HG02852 (cell line): ENCODE measurements around the gene TEX11.

Experiments used
- ATAC-seq: cut with Tn5 transposase; IDR thresholded peaks from one replicate; pipeline ENCODE4 v1.9.1; 2021; ENCODE audit warnings: mild to moderate bottlenecking, moderate library complexity; ENCODE audit not compliant: unreplicated experiment

Gene TEX11

DNA sequence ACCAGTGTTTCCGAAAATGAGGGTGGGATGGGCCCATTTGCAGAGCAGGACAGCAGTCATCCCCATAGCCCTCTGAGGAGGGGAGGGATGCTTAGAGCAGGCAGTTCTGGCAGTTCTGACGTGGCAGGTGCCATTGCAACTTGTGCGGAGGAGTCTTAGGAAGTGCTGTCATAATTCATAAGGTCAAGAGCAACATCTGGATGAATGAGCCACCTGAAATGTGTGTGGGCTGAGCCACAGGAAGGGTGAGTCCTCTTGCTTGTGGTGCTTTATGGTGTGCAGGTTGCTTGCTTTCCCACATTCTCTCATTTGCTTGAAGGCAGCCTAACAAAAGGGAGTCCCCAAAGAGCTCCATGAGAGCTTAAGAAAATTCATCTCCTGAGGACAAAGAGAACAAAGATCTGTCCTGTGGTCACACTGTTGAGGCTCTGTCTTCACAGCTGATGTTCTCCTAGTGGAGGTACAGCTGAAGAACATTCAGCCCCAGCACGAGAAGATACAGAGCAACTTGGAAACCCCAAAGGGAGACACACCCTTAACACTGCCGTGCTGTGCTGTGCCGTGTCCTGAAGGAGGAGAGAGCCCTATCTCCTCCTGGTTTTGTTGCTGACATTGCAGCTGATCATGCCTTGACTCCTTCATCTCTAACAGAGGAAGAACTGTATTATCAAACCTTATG is 403.6 kb downstream of the TEX11 start:
- ATAC-seq, result peak; percentile 41

GRCh38 chrX:70500826-70501225 is 407.7 kb downstream of the TEX11 start:
- no peak for ATAC-seq

- no peak for ATAC-seq
Observed at GRCh38 chrX:70498129-70498528, 410.4 kb downstream of the TEX11 start.

DNA sequence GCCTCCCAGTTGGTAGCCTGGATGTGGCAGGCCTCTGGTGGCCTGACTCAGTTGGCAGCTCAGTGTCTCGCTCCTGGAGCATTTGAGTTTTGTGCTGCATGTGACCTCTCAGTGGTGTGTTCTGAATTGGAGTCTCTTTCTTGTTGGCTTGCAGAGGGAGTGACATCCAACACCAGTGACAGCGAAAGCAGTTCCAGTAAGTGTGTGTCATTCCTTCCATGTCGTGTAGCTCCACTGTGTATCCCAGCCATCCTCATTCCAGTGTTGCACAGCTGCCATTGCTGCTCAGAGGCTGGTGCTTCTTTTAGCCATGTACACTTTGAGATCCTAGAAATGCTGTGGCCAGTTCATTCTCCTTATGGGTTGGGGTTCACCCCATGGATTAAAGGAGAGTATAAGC is 411.5 kb downstream of the TEX11 start:
- ATAC-seq, result no peak

- ATAC-seq, result no peak
Observed at GRCh38 chrX:70496491-70496890, 412.0 kb downstream of the TEX11 start.

- no peak for ATAC-seq
Observed at GRCh38 chrX:70494441-70494840, 414.1 kb downstream of the TEX11 start.

GRCh38 chrX:70488856-70489255 is 419.7 kb downstream of the TEX11 start:
- ATAC-seq, result no peak

GRCh38 chrX:70485466-70485865 is 423.0 kb downstream of the TEX11 start:
- ATAC-seq, result no peak

DNA sequence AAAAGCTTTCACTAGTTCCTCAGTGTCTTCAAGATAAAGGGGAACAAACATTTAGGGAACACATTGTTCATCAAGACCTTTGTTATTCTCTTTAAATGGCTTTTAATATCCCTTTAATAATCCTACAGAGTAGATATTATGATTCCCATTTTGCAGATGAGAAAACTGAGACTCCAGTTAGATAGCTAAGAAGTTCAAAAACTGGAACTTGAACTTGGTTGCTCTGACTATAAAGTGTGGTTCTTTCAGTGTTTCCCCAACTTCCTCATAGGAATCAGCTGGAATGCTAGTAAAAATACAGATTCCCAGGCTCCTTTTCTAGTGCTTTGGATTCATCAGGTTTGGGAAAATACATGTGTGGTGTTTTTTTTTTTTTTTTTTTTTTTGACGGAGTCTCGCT is 426.2 kb downstream of the TEX11 start:
- ATAC-seq, result no peak

DNA sequence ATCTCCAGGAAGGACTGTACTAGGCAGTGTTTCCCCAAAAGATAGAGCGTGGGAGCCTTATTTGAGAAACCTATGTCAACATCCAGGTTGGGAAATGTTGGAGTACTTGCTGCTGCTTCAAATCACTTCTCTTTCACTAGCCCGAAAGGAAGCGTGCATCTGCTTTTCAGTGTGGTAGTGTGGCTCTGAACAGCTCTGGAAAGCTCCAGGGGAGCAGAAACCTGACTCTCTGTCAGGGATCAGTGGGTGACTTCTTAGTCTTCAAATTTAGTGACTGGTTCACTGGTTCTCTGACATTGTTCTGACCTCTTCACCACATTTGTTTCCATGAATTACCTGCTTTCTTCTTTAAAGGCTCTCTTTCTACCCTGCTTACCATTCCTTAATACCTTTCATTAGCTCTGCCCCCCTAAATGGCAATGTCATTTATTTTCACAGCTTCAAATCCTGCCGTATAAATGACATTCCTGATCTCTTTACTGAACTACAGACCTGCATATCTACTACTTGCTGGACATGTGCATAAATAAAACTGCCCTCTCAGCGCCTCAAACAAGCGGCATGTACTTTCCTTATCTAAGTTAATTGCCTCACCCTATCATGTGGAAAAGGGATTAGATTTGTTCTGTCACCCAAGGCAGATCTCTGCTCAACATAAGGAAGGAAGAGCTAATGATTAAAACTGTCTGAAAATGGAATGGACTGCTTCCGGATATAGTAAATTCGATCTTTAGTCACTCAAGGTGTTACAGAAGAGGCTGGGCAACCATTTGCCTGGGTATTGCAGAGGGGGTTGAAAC is 426.8 kb downstream of the TEX11 start:
- ATAC-seq, result no peak

DNA sequence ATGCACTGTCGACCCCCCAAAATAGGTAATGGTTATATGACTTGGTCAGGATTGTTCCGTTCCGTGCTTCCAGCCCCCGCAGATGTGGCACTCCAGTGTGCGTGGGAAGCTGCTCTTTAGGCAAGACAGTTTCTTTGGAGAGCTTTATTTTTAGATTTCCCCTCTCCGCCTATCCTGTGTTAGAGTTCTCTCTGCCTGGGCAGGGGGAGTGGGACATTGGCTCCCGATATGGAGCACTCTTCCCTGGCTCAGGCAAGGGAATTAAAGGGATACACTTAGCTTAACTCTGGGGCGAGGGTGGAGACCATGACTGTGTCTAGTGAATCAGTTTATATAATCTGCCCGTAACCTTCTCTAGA is 427.9 kb downstream of the TEX11 start:
- ATAC-seq, result no peak

DNA sequence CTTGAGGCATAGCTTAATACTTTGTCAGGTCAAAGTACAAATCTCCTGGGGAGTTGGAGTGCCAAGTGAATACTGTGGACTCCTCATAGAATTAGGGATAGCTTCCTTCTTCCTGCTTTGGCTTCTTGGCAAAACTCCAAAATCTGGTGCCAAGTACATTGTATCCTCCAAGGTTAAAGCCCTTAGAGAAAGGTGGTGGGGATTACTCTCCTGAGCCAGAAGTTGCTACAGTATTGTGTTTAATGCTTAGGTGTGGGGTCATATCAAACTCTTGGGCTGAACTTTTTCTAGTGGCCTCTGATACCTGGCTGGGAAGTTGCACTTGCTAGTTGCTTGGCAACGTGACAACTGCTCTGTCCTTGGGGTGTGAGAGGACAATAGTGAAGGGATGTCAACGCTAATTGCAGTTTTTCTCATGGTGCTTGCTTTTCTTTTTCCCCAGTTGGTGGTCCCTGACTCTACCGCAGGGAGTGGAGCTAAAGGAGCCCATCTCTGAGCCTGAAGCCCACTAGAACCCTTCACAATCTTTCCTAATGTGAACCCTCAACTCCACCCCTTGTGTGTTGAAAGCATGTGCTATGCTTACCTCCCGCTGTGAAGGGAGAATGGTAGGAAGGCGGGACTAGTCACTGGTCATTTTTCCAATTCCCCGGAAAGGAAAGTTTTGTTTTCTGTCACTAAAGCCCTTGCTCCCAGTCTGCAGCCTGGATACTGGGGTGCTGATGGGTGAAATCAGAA is 428.4 kb downstream of the TEX11 start:
- no peak for ATAC-seq

- no peak for ATAC-seq
Observed at GRCh38 chrX:70479247-70479921, 429.1 kb downstream of the TEX11 start.
